A673 (cell line): ENCODE data around the gene PLXDC2.

ENCODE experiments used
- EZH2 ChIP-seq: fragments of 200-600 bp; sonication (generic); IDR thresholded peaks from 2 replicates; pipeline ENCODE4 v1.6.1; 2017; ENCODE audit warnings: borderline replicate concordance, low read depth, mild to moderate bottlenecking, mixed read lengths, antibody characterized with exemption, low read length; ENCODE audit not compliant: poor library complexity, severe bottlenecking
- TF ChIP-seq, protein P1 (sequence below): fragments of 300-800, 200-600 bp; sonication (generic); conservative IDR thresholded peaks from 2 replicates; pipeline ENCODE4 v1.5.1; 2017; ENCODE audit warnings: low read depth, mild to moderate bottlenecking, antibody characterized with exemption, low read length, moderate library complexity, mixed read lengths

DNA sequence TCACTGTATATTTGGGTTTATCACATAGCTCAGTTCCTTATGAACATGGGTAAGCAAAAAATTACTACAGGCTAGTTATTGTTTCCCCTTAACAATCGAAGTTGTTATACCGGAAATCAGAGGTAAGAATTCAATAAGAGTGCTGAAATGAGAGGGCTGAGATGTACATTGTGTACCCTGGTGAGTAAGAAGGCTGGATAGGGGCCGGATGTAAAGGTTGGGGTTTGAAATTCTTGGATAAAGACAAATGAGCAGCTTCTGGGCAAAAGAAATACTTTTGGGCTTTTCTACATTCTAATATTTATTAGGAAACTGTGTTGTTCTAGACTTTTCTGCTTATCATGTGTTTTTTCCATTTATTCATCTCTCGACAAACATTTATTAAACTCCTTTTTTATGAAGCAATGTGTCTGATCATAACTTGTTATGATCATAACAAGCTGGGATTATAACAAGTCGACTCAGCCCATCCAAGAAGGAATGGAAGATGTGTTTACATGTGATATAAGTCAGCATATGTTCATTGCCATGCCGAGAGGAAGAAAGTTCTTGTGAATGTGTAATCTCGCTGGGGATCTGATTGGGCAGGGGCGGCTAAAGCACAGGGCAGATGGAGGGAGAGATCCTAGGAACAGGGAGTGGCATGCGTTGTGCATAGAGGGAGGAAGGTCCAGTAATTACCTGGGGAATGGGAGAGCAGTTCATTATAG, 155.3 kb downstream of the PLXDC2 start:
- TF ChIP-seq, protein P1, sequence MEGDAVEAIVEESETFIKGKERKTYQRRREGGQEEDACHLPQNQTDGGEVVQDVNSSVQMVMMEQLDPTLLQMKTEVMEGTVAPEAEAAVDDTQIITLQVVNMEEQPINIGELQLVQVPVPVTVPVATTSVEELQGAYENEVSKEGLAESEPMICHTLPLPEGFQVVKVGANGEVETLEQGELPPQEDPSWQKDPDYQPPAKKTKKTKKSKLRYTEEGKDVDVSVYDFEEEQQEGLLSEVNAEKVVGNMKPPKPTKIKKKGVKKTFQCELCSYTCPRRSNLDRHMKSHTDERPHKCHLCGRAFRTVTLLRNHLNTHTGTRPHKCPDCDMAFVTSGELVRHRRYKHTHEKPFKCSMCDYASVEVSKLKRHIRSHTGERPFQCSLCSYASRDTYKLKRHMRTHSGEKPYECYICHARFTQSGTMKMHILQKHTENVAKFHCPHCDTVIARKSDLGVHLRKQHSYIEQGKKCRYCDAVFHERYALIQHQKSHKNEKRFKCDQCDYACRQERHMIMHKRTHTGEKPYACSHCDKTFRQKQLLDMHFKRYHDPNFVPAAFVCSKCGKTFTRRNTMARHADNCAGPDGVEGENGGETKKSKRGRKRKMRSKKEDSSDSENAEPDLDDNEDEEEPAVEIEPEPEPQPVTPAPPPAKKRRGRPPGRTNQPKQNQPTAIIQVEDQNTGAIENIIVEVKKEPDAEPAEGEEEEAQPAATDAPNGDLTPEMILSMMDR, result no peak
- no peak for TF ChIP-seq EZH2
